GM23338 (cell line): Measurements from ENCODE around the gene KCTD10. TPM values are rescaled to one million over a fixed set of nuclear protein-coding genes. Genes with fewer than 3 reads are reported as not detected.

Experiments
- ATAC-seq: fragments of 200-7000 bp; cut with Tn5 transposase; 3 replicates; pipeline ENCODE4 v1.9.1; 2020
- DNase-seq: peaks from one replicate; pipeline ENCODE4 v3.0.0-alpha.2; 2015; ENCODE audit warnings: low spot score
- H2AFZ ChIP-seq: fragments of 200-600 bp; sonication (generic); 2 replicates; pipeline ENCODE4 v1.8.0; 2016; ENCODE audit warnings: antibody characterized with exemption, mild to moderate bottlenecking, moderate library complexity
- H3F3A ChIP-seq: fragments of 200-600 bp; sonication (generic); replicated peaks from 2 replicates; pipeline ENCODE4 v1.8.0; 2017; ENCODE audit warnings: antibody characterized with exemption, mixed run types, low read depth
- H3K27ac ChIP-seq: fragments of 200-600 bp; sonication (generic); 2 replicates; pipeline ENCODE4 v1.6.1; 2016; ENCODE audit warnings: low read depth
- H3K27me3 ChIP-seq: fragments of 200-600 bp; sonication (generic); 2 replicates; pipeline ENCODE4 v1.8.0; 2016; ENCODE audit warnings: mild to moderate bottlenecking, mixed run types, moderate library complexity; ENCODE audit not compliant: insufficient read depth
- H3K36me3 ChIP-seq: fragments of 200-600 bp; sonication (generic); 2 replicates; pipeline ENCODE4 v1.8.0; 2016; ENCODE audit warnings: mild to moderate bottlenecking; ENCODE audit not compliant: insufficient read depth
- H3K4me1 ChIP-seq: fragments of 200-600 bp; sonication (generic); 2 replicates; pipeline ENCODE4 v1.8.0; 2016; ENCODE audit warnings: mild to moderate bottlenecking, moderate library complexity; ENCODE audit not compliant: insufficient read depth
- H3K4me2 ChIP-seq: fragments of 200-600 bp; sonication (generic); 2 replicates; pipeline ENCODE4 v1.7.1; 2017; ENCODE audit warnings: mixed run types
- H3K4me3 ChIP-seq: fragments of 200-600 bp; sonication (generic); 2 replicates; pipeline ENCODE4 v1.6.1; 2016; ENCODE audit warnings: mixed run types
- H3K79me2 ChIP-seq: fragments of 200-600 bp; sonication (generic); replicated peaks from 2 replicates; pipeline ENCODE4 v1.8.0; 2017; ENCODE audit warnings: mild to moderate bottlenecking; ENCODE audit not compliant: insufficient read depth
- H3K9me2 ChIP-seq: fragments of 200-600 bp; sonication (generic); 2 replicates; pipeline ENCODE4 v1.8.0; 2017; ENCODE audit not compliant: insufficient read depth
- H4K20me1 ChIP-seq: fragments of 200-600 bp; sonication (generic); replicated peaks from 2 replicates; pipeline ENCODE4 v1.8.0; 2017; ENCODE audit warnings: mild to moderate bottlenecking; ENCODE audit not compliant: insufficient read depth
- H3K27ac Mint-ChIP-seq: 2 replicates; pipeline ENCODE4 v1.8.0; 2020; ENCODE audit warnings: inconsistent platforms, mild to moderate bottlenecking, moderate library complexity, mixed read lengths
- H3K27me3 Mint-ChIP-seq: 3 replicates; pipeline ENCODE4 v1.8.0; 2022; ENCODE audit warnings: low read depth, mild to moderate bottlenecking, moderate library complexity, mixed read lengths, inconsistent platforms; ENCODE audit not compliant: insufficient read depth, poor library complexity
- H3K36me3 Mint-ChIP-seq: 3 replicates; pipeline ENCODE4 v1.8.0; 2021; ENCODE audit warnings: low read depth, mild to moderate bottlenecking, inconsistent platforms, moderate library complexity, mixed read lengths
- H3K4me1 Mint-ChIP-seq: 3 replicates; pipeline ENCODE4 v1.8.0; 2020; ENCODE audit warnings: mild to moderate bottlenecking, inconsistent platforms, mixed read lengths
- H3K4me3 Mint-ChIP-seq: 3 replicates; pipeline ENCODE4 v1.8.0; 2021; ENCODE audit warnings: moderate library complexity, mild to moderate bottlenecking, inconsistent platforms, mixed read lengths
- H3K9me3 Mint-ChIP-seq: 3 replicates; pipeline ENCODE4 v1.8.0; 2020; ENCODE audit warnings: moderate library complexity, mild to moderate bottlenecking, inconsistent platforms, mixed read lengths
- CREB1 ChIP-seq: fragments of 250-450 bp; sonication (Bioruptor Pico); IDR thresholded peaks from 2 replicates; pipeline ENCODE4 v1.5.0; 2020; ENCODE audit warnings: low read depth, mild to moderate bottlenecking, moderate library complexity
- CTCF ChIP-seq, 2 experiments: fragments of 200-600 bp in 1 of 2; sonication (generic) in 1 of 2; conservative IDR thresholded peaks; 2 replicates each; pipeline versions ENCODE4 v1.5.1 to v1.6.1; 2016 to 2017; ENCODE audit warnings: antibody characterized with exemption in 2 of 2, low read depth in 2 of 2, mild to moderate bottlenecking in 2 of 2, moderate library complexity in 1 of 2
- ETS1 ChIP-seq: IDR thresholded peaks from 2 replicates; pipeline ENCODE4 v1.6.1; 2016; ENCODE audit warnings: antibody characterized with exemption
- EZH2 ChIP-seq: fragments of 200-600 bp; sonication (generic); IDR thresholded peaks from one replicate; pipeline ENCODE4 v1.8.0; 2017; ENCODE audit warnings: antibody characterized with exemption, mild to moderate bottlenecking, low read depth; ENCODE audit not compliant: unreplicated experiment
- EZH2phosphoT487 ChIP-seq: fragments of 200-600 bp; sonication (generic); IDR thresholded peaks from one replicate; pipeline ENCODE4 v1.8.1; 2018; ENCODE audit warnings: antibody characterized with exemption; ENCODE audit not compliant: unreplicated experiment
- JUNB ChIP-seq: IDR thresholded peaks from one replicate; pipeline ENCODE4 v1.6.1; 2016; ENCODE audit warnings: antibody characterized with exemption; ENCODE audit not compliant: unreplicated experiment
- NANOG ChIP-seq: IDR thresholded peaks from 2 replicates; pipeline ENCODE4 v1.6.1; 2016; ENCODE audit warnings: antibody characterized with exemption, borderline replicate concordance
- POLR2AphosphoS5 ChIP-seq: IDR thresholded peaks from 2 replicates; pipeline ENCODE4 v1.6.1; 2016; ENCODE audit warnings: antibody characterized with exemption, low read depth
- REST ChIP-seq: IDR thresholded peaks from one replicate; pipeline ENCODE4 v1.6.1; 2018; ENCODE audit warnings: antibody characterized with exemption; ENCODE audit not compliant: unreplicated experiment
- STAT1 ChIP-seq: IDR thresholded peaks from one replicate; pipeline ENCODE4 v1.6.1; 2016; ENCODE audit warnings: antibody characterized with exemption; ENCODE audit not compliant: unreplicated experiment
- ZNF114 ChIP-seq: fragments of 250-450 bp; sonication (Bioruptor Pico); IDR thresholded peaks from 2 replicates; pipeline ENCODE4 v1.5.0; 2020; ENCODE audit warnings: mild to moderate bottlenecking, moderate library complexity
- ZNF331 ChIP-seq: fragments of 250-450 bp; sonication (Bioruptor Pico); IDR thresholded peaks from 2 replicates; pipeline ENCODE4 v1.5.0; 2020; ENCODE audit warnings: low read depth, mild to moderate bottlenecking, moderate library complexity
- ZNF462 ChIP-seq: fragments of 250-450 bp; sonication (Bioruptor Pico); IDR thresholded peaks from 2 replicates; pipeline ENCODE4 v1.5.0; 2020; ENCODE audit warnings: mild to moderate bottlenecking, moderate library complexity
- polyA plus RNA-seq: library from polyadenylated mRNA; unstranded; fragments of >200 nt; fragmentation: Nextera tagmentation; extraction: Ambion mirVana; gene quantifications from 2 replicates; pipeline ENCODE4 v1.2.1, GENCODE V29; 2016
- total RNA-seq: library from RNA; depleted of rRNA; stranded (reverse); fragments of >200 nt; shearing (Covaris generic); gene quantifications from 2 replicates; pipeline ENCODE4 v1.2.3, GENCODE V29; 2014

KCTD10 gene
- total and polyA plus RNA-seq, 2 experiments from 2014 or later = 15.8 to 45.2 TPM

GRCh38 chr12:109464642-109465351 lies 12.3 kb downstream of the KCTD10 start:
- peaks cover 13% of the 10 kb centered on the region for H3K27me3 Mint-ChIP-seq
- no peak overlapping the region for H2AFZ ChIP-seq
- H3K4me3 Mint-ChIP-seq = no peak overlapping the region
- H3K9me3 Mint-ChIP-seq = no peaks in the 10 kb centered on the region
- H3K9me2 ChIP-seq = no peaks in the 10 kb centered on the region
- peaks cover 63% of the 10 kb centered on the region for H3K4me1 ChIP-seq
- H3K4me1 Mint-ChIP-seq = peaks cover 75% of the 10 kb centered on the region
- no peak for DNase-seq
- H3F3A ChIP-seq = peaks cover 5% of the 10 kb centered on the region; the same call in 1 of the 2 replicates
- H3K36me3 ChIP-seq = no peaks in the 10 kb centered on the region; the same call in 1 of the 2 replicates
- peaks cover 17% of the 10 kb centered on the region for H4K20me1 ChIP-seq
- peaks cover 99% of the 10 kb centered on the region for H3K79me2 ChIP-seq
- no peak overlapping the region for H3K4me3 ChIP-seq
- peaks cover 26% of the 10 kb centered on the region for H3K36me3 Mint-ChIP-seq
- ATAC-seq = no peak
- no peak overlapping the region for H3K27ac ChIP-seq
- TF ChIP-seq ZNF331 (CRISPR knock-in tag) = no peak
- TF ChIP-seq STAT1 = no peak
- TF ChIP-seq JUNB = no peak
- no peak for TF ChIP-seq REST
- TF ChIP-seq ZNF114 (CRISPR knock-in tag) = no peak
- no peak for TF ChIP-seq EZH2phosphoT487
- no peak for TF ChIP-seq ZNF462 (CRISPR knock-in tag)
- TF ChIP-seq ETS1 = no peak
- TF ChIP-seq NANOG = no peak
- no peak for TF ChIP-seq CREB1 (CRISPR knock-in tag)
- no peak for TF ChIP-seq POLR2AphosphoS5
- TF ChIP-seq CTCF (conservative IDR thresholded peaks at IDR 0.05; ENCODE audit: low read depth in 2 of 2) = no peak
- no peak for TF ChIP-seq EZH2
- peak overlapping the region; percentile 50; the same call in 1 of the 2 replicates for H3K4me2 ChIP-seq
- H3K27ac Mint-ChIP-seq = no peak overlapping the region
- no peaks in the 10 kb centered on the region for H3K27me3 ChIP-seq
